ENCODE results near the gene C16orf46. TPM values are rescaled to one million over a fixed set of nuclear protein-coding genes. Genes with fewer than 3 reads are reported as not detected.

The C16orf46 gene
- total RNA-seq, 1 experiment from 2014 or later = 1.7 TPM

GRCh38 chr16:81076566-81077075 lies 417 bp downstream of the C16orf46 start:
- no TSS peak for BruUV-seq (replicated peaks)
- Histone ChIP-seq H4K20me1 (ENCODE audit: insufficient read depth) (no peaks in the 10 kb centered on the region), H3K36me3 (ENCODE audit: control insufficient read depth in 1 of 2, insufficient read depth in 2 of 2, low read length in 2 of 2) (peaks cover 0 to 3% of the 10 kb centered on the region in 2 experiments; a peak in 1 of 4 replicates), H3K27me3 (ENCODE audit: insufficient read depth, low read length) (no peaks in the 10 kb centered on the region), H3K4me2 (ENCODE audit: low read length) (peak overlapping the region; percentile 86), H3K9ac (ENCODE audit: low read length) (peak overlapping the region; percentile 76), H2AFZ (ENCODE audit: low read depth, low read length, poor library complexity, severe bottlenecking) (peak overlapping the region; percentile 56), H3K9me3 (ENCODE audit: control insufficient read depth in 1 of 2, insufficient read depth in 1 of 2, low read depth in 1 of 2, low read length in 2 of 2) (no peaks in the 10 kb centered on the region), H3K4me1 (ENCODE audit: control insufficient read depth in 1 of 2, insufficient read depth in 2 of 2, low read length in 2 of 2) (peaks cover 10 to 20% of the 10 kb centered on the region in 2 experiments), H3K4me3 (replicated peaks in 1 of 2; ENCODE audit: low read depth in 1 of 2, low read length in 2 of 2) (peak overlapping the region; percentile 66 to 74), H3K79me2 (ENCODE audit: insufficient read depth, low read length) (no peaks in the 10 kb centered on the region), H3K27ac (ENCODE audit: low read depth, low read length) (peak overlapping the region; percentile 53), H3K9me2 (ENCODE audit: insufficient read depth) (no peaks in the 10 kb centered on the region)
- TF ChIP-seq ZBTB33 (IDR thresholded peaks at IDR 0.05; ENCODE audit: extremely low read depth, insufficient replicate concordance, low read length) (no peak), TCF7L2 (IDR thresholded peaks at IDR 0.05; ENCODE audit: borderline replicate concordance, extremely low read depth, insufficient read depth, insufficient read length) (peak; percentile 16), RAD21 (IDR thresholded peaks at IDR 0.05; ENCODE audit: low read depth) (no peak), MAX (IDR thresholded peaks at IDR 0.05) (peak; percentile 85)
- ATAC-seq (peak; percentile 88), DNase-seq (ENCODE audit: low read depth, low spot score) (peak; percentile 85)
- ChIA-PET CTCF (interaction anchor here (0.9 to 2.6 kb wide), 4 partner anchors 18 to 122 kb away, joined by 3 to 18 read pairs (median 3); partner anchors contain the start of gene ATMIN), RAD21 (ENCODE audit: low non-redundant PET in 1 of 2, low total read pairs in 2 of 2, uncharacterized antibody in 2 of 2, unreplicated experiment in 2 of 2) (no interaction called here), POLR2A (interaction anchor here (1.0 to 1.6 kb wide), 3 partner anchors 8 to 65 kb away, joined by 3 to 6 read pairs (median 3); no protein-coding TSS in a partner anchor)
- intact Hi-C loops (cut with micrococcal nuclease) = loop anchor here (2.0 to 5.0 kb wide), 2 partner anchors 20 to 39 kb away; partner anchors contain the start of genes ATMIN and GCSH
